ENCODE measurements around the gene OR52E8. TPM values are rescaled to one million over a fixed set of nuclear protein-coding genes. Genes with fewer than 3 reads are reported as not detected.

Gene OR52E8
- total and polyA plus RNA-seq, 9 donors = not detected

DNA sequence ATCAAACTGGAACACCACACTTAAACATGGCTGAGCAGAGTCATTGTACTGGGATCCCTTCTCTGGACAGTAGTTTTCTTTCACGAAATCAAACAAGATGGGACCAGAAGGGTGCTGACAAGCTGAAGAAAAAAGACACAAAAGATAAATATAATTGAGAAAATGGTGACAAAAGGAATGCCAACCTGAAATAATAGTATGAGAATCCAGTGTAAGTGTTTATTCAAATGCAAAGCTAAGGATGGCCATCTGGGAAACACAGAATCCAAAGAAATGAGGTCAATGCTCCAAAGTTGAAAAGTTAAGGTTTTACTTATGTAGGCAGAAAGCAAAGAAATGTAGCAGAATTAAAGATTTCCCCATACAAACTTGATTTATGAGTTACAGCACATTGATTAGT is 30.2 kb upstream of the OR52E8 start:
- TF ChIP-seq EP300 (IDR thresholded peaks at IDR 0.05) (no peak), POLR2A (IDR thresholded peaks at IDR 0.05) (no peak)
- TF ChIP-seq, protein P1, sequence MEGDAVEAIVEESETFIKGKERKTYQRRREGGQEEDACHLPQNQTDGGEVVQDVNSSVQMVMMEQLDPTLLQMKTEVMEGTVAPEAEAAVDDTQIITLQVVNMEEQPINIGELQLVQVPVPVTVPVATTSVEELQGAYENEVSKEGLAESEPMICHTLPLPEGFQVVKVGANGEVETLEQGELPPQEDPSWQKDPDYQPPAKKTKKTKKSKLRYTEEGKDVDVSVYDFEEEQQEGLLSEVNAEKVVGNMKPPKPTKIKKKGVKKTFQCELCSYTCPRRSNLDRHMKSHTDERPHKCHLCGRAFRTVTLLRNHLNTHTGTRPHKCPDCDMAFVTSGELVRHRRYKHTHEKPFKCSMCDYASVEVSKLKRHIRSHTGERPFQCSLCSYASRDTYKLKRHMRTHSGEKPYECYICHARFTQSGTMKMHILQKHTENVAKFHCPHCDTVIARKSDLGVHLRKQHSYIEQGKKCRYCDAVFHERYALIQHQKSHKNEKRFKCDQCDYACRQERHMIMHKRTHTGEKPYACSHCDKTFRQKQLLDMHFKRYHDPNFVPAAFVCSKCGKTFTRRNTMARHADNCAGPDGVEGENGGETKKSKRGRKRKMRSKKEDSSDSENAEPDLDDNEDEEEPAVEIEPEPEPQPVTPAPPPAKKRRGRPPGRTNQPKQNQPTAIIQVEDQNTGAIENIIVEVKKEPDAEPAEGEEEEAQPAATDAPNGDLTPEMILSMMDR (IDR thresholded peaks at IDR 0.05) = no peak
- Histone ChIP-seq H3K27ac (no peak overlapping the region), H3K4me3 (no peak overlapping the region), H3K27me3 (no peaks in the 10 kb centered on the region), H3K36me3 (no peaks in the 10 kb centered on the region), H3K4me1 (ENCODE audit: insufficient read depth) (no peaks in the 10 kb centered on the region), H3K9me3 (no peaks in the 10 kb centered on the region)
- WGBS, 3 donors = 55 to 75% (median 56%) methylated on average over 1 of the region's 1 CpG
- no peak for DNase-seq
- intact Hi-C loops (cut with DNase I) = no loop called here

DNA sequence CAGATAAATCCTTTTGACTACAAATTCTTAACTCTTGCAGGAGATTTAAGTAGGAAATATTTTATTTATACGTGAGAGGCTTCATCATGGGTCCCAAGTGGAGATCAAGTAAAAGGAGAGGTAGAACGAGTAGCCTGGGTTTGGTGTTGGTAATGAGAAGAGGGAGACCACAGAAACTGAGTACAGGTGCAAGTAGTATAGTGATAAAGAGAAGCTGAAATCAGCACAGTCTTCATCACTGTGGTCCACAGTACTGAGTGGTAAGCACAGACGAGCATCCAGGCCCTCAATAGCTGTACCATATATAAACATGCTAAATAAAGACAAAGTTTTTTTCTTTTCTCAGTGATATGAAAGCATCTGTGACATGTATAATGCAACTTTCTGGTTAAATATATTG is 29.7 kb upstream of the OR52E8 start:
- no peak for DNase-seq
- Histone ChIP-seq H3K9me3 (no peaks in the 10 kb centered on the region), H3K4me3 (no peak overlapping the region), H3K36me3 (no peaks in the 10 kb centered on the region), H3K27ac (no peak overlapping the region), H3K4me1 (ENCODE audit: insufficient read depth) (no peaks in the 10 kb centered on the region), H3K27me3 (no peaks in the 10 kb centered on the region)
- TF ChIP-seq, protein P1 (IDR thresholded peaks at IDR 0.05) = no peak
- TF ChIP-seq POLR2A (IDR thresholded peaks at IDR 0.05) (no peak), EP300 (IDR thresholded peaks at IDR 0.05) (no peak)
- intact Hi-C loops (cut with DNase I) = no loop called here
- WGBS, 3 donors = 60 to 70% (median 65%) methylated on average over 3 of the region's 3 CpGs

DNA sequence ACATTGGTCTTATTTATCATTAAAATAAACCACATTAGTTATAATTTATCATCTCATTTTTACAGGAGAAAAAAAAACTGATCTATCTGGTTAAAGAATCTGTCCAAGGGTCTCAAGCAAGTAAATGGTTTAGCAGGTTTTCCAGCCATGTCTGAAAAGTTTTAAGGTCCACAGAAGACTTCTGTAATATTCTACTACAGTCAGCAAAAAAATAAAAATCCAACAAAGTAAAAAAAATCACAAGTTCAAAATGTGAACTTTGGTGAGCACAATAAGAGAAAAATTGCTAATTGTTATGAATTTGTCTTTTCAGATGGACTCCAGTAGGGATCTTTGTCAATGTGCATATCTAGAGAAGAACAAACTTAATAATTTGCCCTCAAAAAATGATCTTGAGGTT is 24.3 kb upstream of the OR52E8 start:
- Histone ChIP-seq H3K4me3 (no peak overlapping the region), H3K27ac (no peak overlapping the region), H3K36me3 (no peaks in the 10 kb centered on the region), H3K4me1 (ENCODE audit: insufficient read depth) (no peaks in the 10 kb centered on the region), H3K27me3 (no peaks in the 10 kb centered on the region), H3K9me3 (no peaks in the 10 kb centered on the region)
- no peak for TF ChIP-seq POLR2A (IDR thresholded peaks at IDR 0.05)
- TF ChIP-seq EP300 (IDR thresholded peaks at IDR 0.05) = no peak
- TF ChIP-seq, protein P1 (IDR thresholded peaks at IDR 0.05) = no peak
- intact Hi-C loops (cut with DNase I) = no loop called here
- no peak for DNase-seq

DNA sequence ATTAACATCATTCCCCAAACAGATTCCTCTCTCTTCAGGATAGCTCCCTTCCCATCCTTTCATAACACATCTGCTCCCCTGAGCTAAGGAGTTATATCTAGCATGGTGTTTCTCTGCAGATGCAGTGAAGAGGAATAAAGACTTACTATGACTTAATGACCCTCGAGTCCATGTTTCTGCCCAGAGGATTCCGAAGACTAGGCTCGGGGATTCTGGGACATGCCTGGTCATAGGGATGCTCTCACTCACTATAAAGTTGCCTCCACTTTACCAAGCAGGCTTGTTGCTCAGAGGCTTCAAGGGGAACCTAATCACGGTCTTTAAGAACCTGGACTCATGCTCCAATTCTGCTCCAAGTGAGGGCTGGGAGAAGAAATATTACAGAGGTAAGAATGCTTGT is 22.8 kb upstream of the OR52E8 start, which contains the start of gene OR52E4:
Gene OR52E4 (plus strand): TSS at position 301 of the 400 bp plus-strand sequence. CDS start 3,664 bp downstream, outside the sequence.
- H3K36me3 ChIP-seq = no peaks in the 10 kb centered on the region
- intact Hi-C loops (cut with DNase I) = no loop called here
- no peaks in the 10 kb centered on the region for H3K4me1 ChIP-seq (ENCODE audit: insufficient read depth)
- TF ChIP-seq EP300 (IDR thresholded peaks at IDR 0.05) = no peak
- TF ChIP-seq, protein P1 (IDR thresholded peaks at IDR 0.05) = no peak
- TF ChIP-seq POLR2A (IDR thresholded peaks at IDR 0.05) = no peak
- DNase-seq = no peak
- 64 to 75% (median 68%) methylated on average over 4 of the region's 4 CpGs for WGBS, 3 donors
- no peak within 1 kb of the TSS for H3K27ac ChIP-seq
- no peaks in the 10 kb centered on the region for H3K9me3 ChIP-seq
- H3K27me3 ChIP-seq = no peaks in the 10 kb centered on the region
- H3K4me3 ChIP-seq = no peak within 1 kb of the TSS

Data from ovary (tissue), 9 donors.